ENCODE results near the gene MAGT1. TPM values are rescaled to one million over a fixed set of nuclear protein-coding genes. Genes with fewer than 3 reads are reported as not detected.

MAGT1 gene
- total RNA-seq, 4 donors from 2014 or later: 26.2 to 40.1 (median 32.7) TPM

GRCh38 chrX:77795124-77795523 is 100.1 kb downstream of the MAGT1 start:
- Histone ChIP-seq H3K9me3 (no peaks in the 10 kb centered on the region), H3K4me1 (no peaks in the 10 kb centered on the region), H3K4me3 (no peak overlapping the region), H3K36me3 (no peaks in the 10 kb centered on the region), H3K27ac (no peak overlapping the region), H3K27me3 (no peaks in the 10 kb centered on the region)
- in situ Hi-C loops (cut with MboI; ENCODE audit: low sequenced_read_pairs in 4 of 4): no loop called here
- DNase-seq (no peak), ATAC-seq (no peak)
- intact Hi-C loops (cut with DNase I; ENCODE audit: low total_unique reads): no loop called here
- no peak for TF ChIP-seq POLR2A (IDR thresholded peaks at IDR 0.05)

- H3K36me3 ChIP-seq: no peaks in the 10 kb centered on the region
- DNase-seq: no peak
- no peaks in the 10 kb centered on the region for H3K9me3 ChIP-seq
- no peak overlapping the region for H3K4me3 ChIP-seq
- no peak overlapping the region for H3K27ac ChIP-seq
- ATAC-seq: no peak
- in situ Hi-C loops (cut with MboI; ENCODE audit: low sequenced_read_pairs in 4 of 4) (no loop called here), intact Hi-C loops (cut with DNase I; ENCODE audit: low total_unique reads) (no loop called here)
- no peaks in the 10 kb centered on the region for H3K27me3 ChIP-seq
- TF ChIP-seq CTCF (IDR thresholded peaks at IDR 0.05 in 4 of 5, conservative IDR thresholded peaks at IDR 0.05 in 1 of 5): no peak
- no peak for TF ChIP-seq POLR2A (IDR thresholded peaks at IDR 0.05)
- no peaks in the 10 kb centered on the region for H3K4me1 ChIP-seq
Measured at GRCh38 chrX:77793946-77794345, 101.3 kb downstream of the MAGT1 start.

- in situ Hi-C loops (cut with MboI; ENCODE audit: low sequenced_read_pairs in 4 of 4): loop anchor here in 1 of 4 donors (10.0 kb wide), 1 partner anchor 107 kb away; the partner anchor contains the start of genes COX7B and MAGT1
- H3K4me3 ChIP-seq: peak overlapping the region; percentile 10 to 36 (median 22)
- ATAC-seq (no peak), DNase-seq (no peak)
- no peaks in the 10 kb centered on the region for H3K36me3 ChIP-seq
- no peaks in the 10 kb centered on the region for H3K27me3 ChIP-seq
- peaks cover 0 to 12% of the 10 kb centered on the region in 2 donors for H3K4me1 ChIP-seq
- no peaks in the 10 kb centered on the region for H3K9me3 ChIP-seq
- TF ChIP-seq POLR2A (IDR thresholded peaks at IDR 0.05): no peak
- TF ChIP-seq CTCF (IDR thresholded peaks at IDR 0.05 in 4 of 5, conservative IDR thresholded peaks at IDR 0.05 in 1 of 5): no peak
- H3K27ac ChIP-seq: peak overlapping the region in 1 of 4 donors; percentile 43
- intact Hi-C loops (cut with DNase I; ENCODE audit: low total_unique reads): loop anchor here (5.0 to 10.0 kb wide), 3 partner anchors 109 to 283 kb away; partner anchors contain the start of genes COX7B and MAGT1
Measured at GRCh38 chrX:77788050-77788449, 107.2 kb downstream of the MAGT1 start.

- ATAC-seq: no peak
- no peak for DNase-seq
- H3K4me3 ChIP-seq: peak overlapping the region; percentile 59 to 86 (median 76)
- no peaks in the 10 kb centered on the region for H3K9me3 ChIP-seq
- in situ Hi-C loops (cut with MboI; ENCODE audit: low sequenced_read_pairs in 4 of 4): loop anchor here in 1 of 4 donors (10.0 kb wide), 1 partner anchor 108 kb away; the partner anchor contains the start of genes COX7B and MAGT1
- no peaks in the 10 kb centered on the region for H3K36me3 ChIP-seq
- peaks cover 3 to 12% of the 10 kb centered on the region in 2 donors for H3K4me1 ChIP-seq
- no peak for TF ChIP-seq CTCF (IDR thresholded peaks at IDR 0.05 in 4 of 5, conservative IDR thresholded peaks at IDR 0.05 in 1 of 5)
- no peak for TF ChIP-seq POLR2A (IDR thresholded peaks at IDR 0.05)
- no peaks in the 10 kb centered on the region for H3K27me3 ChIP-seq
- H3K27ac ChIP-seq: peak overlapping the region; percentile 87 to 94 (median 94)
- intact Hi-C loops (cut with DNase I; ENCODE audit: low total_unique reads): loop anchor here (5.0 to 10.0 kb wide), 3 partner anchors 111 to 282 kb away; partner anchors contain the start of genes COX7B and MAGT1
Measured at GRCh38 chrX:77786365-77786680, 108.9 kb downstream of the MAGT1 start.

- H3K4me1 ChIP-seq: peaks cover 3 to 12% of the 10 kb centered on the region in 2 donors
- in situ Hi-C loops (cut with MboI; ENCODE audit: low sequenced_read_pairs in 4 of 4): loop anchor here in 1 of 4 donors (10.0 kb wide), 1 partner anchor 109 kb away; the partner anchor contains the start of genes COX7B and MAGT1
- DNase-seq (peak; percentile 52 to 66), ATAC-seq (peak; percentile 96 to 98)
- TF ChIP-seq CTCF (IDR thresholded peaks at IDR 0.05 in 4 of 5, conservative IDR thresholded peaks at IDR 0.05 in 1 of 5): no peak
- peak; percentile 17 to 39 for TF ChIP-seq POLR2A (IDR thresholded peaks at IDR 0.05)
- H3K27me3 ChIP-seq: no peaks in the 10 kb centered on the region
- no peaks in the 10 kb centered on the region for H3K9me3 ChIP-seq
- H3K4me3 ChIP-seq: peak within 1 kb of the TSS; percentile 59 to 86 (median 76)
- peak within 1 kb of the TSS; percentile 87 to 94 (median 94) for H3K27ac ChIP-seq
- intact Hi-C loops (cut with DNase I; ENCODE audit: low total_unique reads): loop anchor here (5.0 to 10.0 kb wide), 3 partner anchors 112 to 281 kb away; partner anchors contain the start of genes COX7B and MAGT1
- H3K36me3 ChIP-seq: no peaks in the 10 kb centered on the region
Measured at GRCh38 chrX:77785486-77786364, 109.5 kb downstream of the MAGT1 start, which contains the start of gene ATRX. TSS of gene ATRX (minus strand) at chrX:77786216. CDS start at chrX:77786001, 215 bp downstream.

Measured in gastrocnemius medialis (tissue), 4 donors.